Retina (tissue), 1 donor: Measurements from ENCODE around the gene ISG15.
A peak's percentile ranks its signal among the peaks of the same experiment; 100 is the strongest.
"Not testable (repeated sequence)": the region's sequence is repeated elsewhere in the genome, so short reads cannot be mapped to it uniquely, and the experiment has no call there.

Source experiments
- DNase-seq: peaks from one replicate; pipeline ENCODE4 v3.0.0-alpha.2; 2016

The ISG15 gene

GRCh38 chr1:1013922-1014648, 788 bp downstream of the ISG15 start:
- no peak for DNase-seq

DNA sequence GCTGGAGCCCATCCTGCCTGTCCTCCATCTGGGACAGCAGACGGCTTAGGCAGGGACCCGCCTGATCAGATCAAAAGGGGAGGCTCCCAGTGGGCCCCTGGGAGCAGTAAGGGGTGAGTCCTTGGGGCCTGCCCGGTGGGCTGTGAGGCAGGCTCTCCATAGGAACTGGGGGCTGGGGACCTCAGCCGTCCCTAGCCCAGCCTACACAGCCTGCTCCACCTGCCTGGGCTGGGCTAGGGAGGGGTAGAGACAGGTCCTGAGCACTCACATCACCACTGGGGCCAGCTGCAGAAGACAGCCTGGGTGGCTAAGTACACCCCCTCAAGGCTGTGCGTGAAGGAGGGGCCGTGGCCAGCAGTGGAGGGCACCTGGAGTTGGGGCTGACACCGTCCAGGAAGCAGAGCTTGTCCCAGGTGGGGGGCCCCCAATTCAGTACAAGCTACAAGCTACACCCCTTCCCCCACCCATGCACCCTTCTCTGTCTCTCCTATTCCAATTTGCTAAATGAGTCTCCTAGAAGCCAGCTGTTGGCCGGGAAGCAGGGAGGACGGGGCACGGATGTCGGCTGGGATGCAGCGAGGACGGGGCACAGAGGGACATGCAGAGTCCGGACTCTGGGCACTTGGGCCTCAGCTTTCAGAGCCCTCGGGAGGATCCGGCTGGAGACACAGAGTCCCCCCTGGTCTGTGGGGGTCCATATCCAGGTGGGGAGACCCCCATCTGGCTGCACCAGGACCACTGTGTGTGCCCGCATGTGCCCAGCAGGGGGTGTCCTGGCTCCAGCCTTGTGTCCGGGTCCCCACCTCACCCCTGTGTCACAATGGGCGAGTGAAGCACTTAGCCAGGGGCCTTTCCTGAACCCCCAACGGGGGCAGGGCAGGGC, 1.7 kb downstream of the ISG15 start:
- DNase-seq: no peak

DNA sequence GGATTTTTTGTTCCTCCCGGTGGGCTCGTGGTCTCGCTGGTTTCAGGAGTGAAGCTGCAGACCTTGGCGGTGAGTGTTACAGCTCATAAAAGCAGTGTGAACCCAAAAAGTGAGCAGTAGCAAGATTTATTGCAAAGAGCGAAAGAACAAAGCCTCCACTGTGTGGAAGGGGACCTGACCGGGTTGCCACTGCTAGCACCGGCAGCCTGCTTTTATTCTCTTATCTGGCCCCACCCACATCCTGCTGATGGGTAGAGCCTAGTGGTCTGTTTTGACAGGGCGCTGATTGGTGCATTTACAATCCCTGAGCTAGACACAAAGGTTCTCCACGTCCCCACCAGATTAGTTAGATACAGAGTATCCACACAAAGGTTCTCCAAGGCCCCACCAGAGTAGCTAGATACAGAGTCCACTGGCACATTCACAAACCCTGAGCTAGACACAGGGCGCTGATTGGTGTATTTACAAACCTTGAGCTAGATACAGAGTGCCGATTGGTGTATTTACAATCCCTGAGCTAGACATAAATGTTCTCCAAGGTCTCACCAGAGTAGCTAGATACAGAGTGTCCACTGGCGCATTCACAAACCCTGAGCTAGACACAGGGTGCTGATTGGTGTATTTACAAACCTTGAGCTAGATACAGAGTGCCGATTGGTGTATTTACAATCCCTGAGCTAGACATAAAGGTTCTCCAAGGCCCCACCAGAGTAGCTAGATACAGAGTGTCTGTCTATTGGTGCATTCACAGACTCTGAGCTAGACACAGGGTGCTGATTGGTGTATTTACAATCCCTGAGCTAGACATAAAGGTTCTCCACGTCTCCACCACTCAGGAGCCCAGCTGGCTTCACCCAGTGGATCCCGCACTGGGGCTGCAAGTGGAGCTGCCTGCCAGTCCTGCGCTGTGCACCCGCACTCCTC, 4.4 kb downstream of the ISG15 start:
- DNase-seq: not testable (repeated sequence)

DNA sequence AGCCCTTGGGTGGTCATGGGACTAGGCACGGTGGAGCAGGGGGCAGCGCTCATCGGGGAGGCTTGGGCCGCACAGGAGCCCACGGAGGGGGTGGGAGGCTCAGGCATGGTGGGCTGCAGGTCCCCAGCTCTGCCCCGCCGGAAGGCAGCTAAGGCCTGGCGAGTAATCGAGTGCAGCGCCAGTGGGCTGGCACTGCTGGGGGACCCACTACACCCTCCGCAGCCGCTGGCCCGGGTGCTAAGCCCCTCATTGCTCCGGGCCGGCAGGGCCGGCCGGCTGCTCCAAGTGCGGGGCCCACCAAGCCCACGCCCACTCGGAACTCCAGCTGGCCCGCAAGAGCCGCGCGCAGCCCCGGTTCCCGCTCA, 5.0 kb downstream of the ISG15 start:
- not testable (repeated sequence) for DNase-seq

GRCh38 chr1:1019122-1019999, 6.1 kb downstream of the ISG15 start:
- DNase-seq: peak; percentile 86

GRCh38 chr1:1020000-1020404, 6.7 kb downstream of the ISG15 start, which contains the start of gene AGRN:
Gene AGRN (plus strand): TSS chr1:1020120. CDS start chr1:1020173, 53 bp downstream.
- DNase-seq: peak; percentile 36

GRCh38 chr1:1020415-1021009, 7.2 kb downstream of the ISG15 start:
- no peak for DNase-seq

DNA sequence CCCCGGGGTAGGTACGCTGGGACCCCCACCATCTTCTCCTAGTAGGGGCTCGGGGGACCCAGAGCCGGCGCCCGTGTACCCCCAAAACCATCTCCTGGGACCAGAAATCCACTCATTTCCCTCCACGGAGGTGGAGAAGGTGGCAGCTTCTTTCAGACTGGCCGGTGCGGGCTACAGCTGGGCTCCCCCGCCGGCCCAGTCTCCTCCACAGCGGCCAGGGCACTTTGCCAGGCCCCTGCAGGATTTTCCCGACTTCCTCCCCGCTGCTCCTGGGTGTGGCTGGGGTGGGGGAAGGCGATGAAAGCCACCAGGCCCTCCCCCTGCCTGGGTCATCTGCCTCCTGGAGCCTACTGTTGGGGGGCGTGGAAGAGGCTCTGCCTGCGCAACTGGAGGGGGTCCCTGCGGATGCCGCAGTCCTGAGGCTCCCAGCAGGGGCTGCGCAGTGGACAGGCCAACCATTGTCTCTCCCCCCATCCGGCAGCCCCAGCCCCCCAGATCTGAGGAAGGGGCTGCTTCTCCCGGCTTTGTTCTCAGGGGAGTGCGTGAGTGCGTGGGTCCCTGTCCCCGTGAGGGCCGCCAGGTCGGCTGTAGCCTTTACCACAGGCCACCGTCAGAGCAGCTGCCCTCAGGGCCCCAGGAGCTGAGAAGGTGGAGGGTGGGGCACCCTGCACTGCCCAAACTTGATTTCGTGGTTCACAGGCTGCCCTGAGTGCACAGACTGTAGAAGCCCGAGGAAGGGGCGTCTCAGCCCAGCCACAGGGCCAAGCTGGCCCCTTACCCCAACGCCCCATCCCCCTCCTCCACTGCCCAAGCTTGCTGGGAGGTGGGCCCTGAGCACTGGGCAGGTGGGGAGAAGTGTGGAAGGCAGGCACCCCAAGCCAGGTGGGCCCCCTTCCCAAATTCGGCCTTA, 8.0 kb downstream of the ISG15 start:
- DNase-seq: peak; percentile 62

DNA sequence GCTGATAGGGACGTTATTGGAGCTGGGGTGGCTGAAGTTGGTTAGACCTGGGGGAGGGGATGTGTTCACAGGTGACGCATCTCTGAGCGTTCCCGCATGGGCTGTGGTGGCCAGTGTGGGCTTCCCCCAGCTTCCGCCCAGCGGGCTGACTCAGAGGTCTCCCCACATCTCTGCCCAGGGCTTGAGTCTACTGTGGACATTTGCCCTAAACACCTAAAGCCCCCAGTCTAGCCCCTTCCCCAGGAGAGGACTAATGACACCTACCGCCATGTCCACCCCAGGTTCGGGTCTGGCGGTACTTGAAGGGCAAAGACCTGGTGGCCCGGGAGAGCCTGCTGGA, 8.6 kb downstream of the ISG15 start:
- no peak for DNase-seq

- no peak for DNase-seq
Measured at GRCh38 chr1:1022302-1023009, 9.2 kb downstream of the ISG15 start.

GRCh38 chr1:1023700-1024099, 10.4 kb downstream of the ISG15 start:
- no peak for DNase-seq

DNA sequence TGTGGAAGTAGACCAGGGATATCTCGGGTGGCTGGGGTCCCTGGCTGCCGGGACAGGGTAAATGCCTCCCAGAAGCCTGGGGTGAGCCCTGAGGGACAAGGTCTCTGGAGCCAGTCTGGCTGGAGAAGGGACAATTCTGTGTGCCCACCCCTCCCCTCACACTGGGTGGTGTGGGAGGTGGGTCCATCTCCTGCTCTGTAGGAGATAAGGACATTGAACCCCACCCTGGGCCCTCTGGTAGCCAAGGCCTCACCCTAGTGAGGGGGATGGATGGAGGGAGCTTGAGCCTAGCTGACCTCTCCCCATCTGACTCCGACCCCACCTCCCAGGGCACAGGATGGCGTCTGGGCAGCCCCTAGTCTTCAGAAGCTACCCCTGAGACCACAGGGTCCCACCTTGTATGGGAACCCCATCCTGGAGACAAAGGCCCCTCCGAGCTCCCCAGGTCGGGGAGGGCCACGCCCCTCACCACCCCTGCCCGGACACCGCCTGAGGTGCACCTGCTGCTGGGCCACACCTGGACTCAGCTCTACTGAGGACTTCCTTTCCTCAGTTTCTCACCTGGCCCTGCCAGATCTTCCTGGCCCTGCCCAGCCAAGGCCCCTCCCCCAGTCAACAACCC, 11.0 kb downstream of the ISG15 start:
- no peak for DNase-seq

GRCh38 chr1:1024771-1025699, 11.7 kb downstream of the ISG15 start:
- DNase-seq: no peak

DNA sequence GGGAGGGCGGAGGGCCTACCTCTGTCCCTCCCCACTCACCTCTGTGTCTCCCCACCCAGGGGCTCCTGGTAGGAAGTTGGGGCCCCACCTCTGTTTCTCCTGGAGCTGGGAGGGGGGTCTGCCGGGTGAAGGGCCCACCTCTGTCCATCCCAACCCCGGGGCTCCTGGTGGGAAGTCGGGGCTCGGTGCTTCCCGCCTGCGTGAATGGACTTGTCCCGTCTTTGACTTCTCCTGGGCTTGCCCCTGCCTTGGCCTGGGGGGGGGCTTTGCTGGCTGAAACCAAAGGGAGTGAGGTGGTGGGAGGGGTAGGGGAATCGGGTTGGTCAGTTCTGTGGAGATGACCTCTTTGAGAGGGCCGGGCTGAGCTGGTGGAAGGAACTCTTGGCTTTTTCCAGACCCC, 12.4 kb downstream of the ISG15 start:
- DNase-seq: no peak

DNA sequence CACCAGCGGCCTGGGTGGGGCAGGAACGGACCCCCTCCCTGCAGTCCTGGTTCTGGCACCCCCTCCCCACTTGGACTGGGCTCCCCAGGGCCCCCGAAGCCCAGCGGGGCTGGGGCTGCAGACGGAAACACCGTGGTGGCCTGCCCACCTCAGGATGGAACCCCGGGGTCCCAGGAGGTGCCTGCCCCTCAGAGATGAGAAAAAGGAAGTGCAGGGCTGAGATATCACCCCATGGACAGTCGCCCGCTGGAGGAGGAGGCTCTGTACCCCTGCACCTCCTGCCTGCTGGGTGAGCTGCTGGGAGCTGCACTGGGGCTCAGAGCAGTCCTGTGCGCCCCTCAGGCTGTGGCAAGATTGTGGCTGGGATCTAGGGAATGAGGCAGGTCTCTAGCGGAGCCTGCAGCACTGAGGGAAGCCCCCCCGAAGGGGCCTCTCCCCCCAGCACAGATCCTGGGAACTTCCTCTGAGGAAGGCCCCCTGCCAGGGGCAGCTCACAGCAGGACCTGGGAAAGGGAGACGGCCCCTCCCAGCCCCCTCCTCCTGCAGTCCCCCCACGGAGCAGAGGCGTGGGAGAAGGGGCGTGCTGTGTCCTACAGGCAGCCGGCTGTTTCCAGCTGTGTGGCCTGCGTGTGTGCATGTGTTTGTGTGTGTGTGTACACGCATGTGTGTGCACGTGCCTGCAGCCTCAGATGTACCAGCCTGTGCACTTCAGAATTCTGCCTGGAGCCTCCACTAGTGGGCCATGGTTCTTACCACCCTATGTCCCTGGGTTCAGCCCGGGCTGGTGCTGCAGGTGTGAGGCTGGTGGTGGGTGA, 13.5 kb downstream of the ISG15 start:
- DNase-seq: peak; percentile 29

GRCh38 chr1:1027791-1028190, 14.5 kb downstream of the ISG15 start:
- DNase-seq: peak; percentile 32
